Measurements from ENCODE around the gene KATNIP. TPM values are rescaled to one million over a fixed set of nuclear protein-coding genes. Genes with fewer than 3 reads are reported as not detected.

The KATNIP gene
- total and polyA plus RNA-seq, 9 of the 15 experiments (the other 6 are each of a cell fraction or from before 2014, with no cell fraction given) = 1.7 to 13.2 (median 8.0) TPM

GRCh38 chr16:27538528-27538927 is 11.4 kb upstream of the KATNIP start:
- Histone ChIP-seq H3K4me1 (replicated peaks in 1 of 2; ENCODE audit: control insufficient read depth in 2 of 2, insufficient read depth in 2 of 2, low read length in 2 of 2) (peaks cover 4 to 13% of the 10 kb centered on the region in 2 experiments; a peak in 3 of 5 replicates), H3K9ac (ENCODE audit: insufficient read depth in 1 of 2, low read depth in 2 of 2, low read length in 2 of 2) (no peak overlapping the region), H3K9me3 (replicated peaks; ENCODE audit: control insufficient read depth, insufficient read depth, low read depth, low read length) (no peaks in the 10 kb centered on the region), H3K9me1 (ENCODE audit: control insufficient read depth, insufficient read depth, low read length) (no peaks in the 10 kb centered on the region), H3K4me2 (ENCODE audit: insufficient read depth, low read length) (no peak overlapping the region), H3K79me2 (ENCODE audit: control insufficient read depth, insufficient read depth, low read length) (no peaks in the 10 kb centered on the region), H3K27me3 (ENCODE audit: control insufficient read depth in 2 of 2, insufficient read depth in 2 of 2, low read length in 2 of 2) (no peaks in the 10 kb centered on the region; a peak in 1 of 5 replicates), H4K20me1 (replicated peaks; ENCODE audit: control insufficient read depth, insufficient read depth, low read length) (0 out of 2 replicates have a peak, but pooled peaks cover 2% of the 10 kb centered on the region), H2AFZ (ENCODE audit: low read depth, low read length) (no peak overlapping the region), H3K36me3 (ENCODE audit: control insufficient read depth, insufficient read depth, low read length) (peaks cover 79% of the 10 kb centered on the region), H3K4me3 (no peak overlapping the region), H3K27ac (ENCODE audit: extremely low read depth, low read depth, low read length) (no peak overlapping the region)
- ATAC-seq (peak; percentile 79), DNase-seq (ENCODE audit: extremely low read depth in 1 of 4, low spot score in 3 of 4) (peak; percentile 51 to 65 (median 56)), FAIRE-seq (no peak)
- BruUV-seq (replicated peaks) = no TSS peak
- in situ Hi-C loops (cut with MboI) = no loop called here
- POLR2A ChIA-PET = no interaction called here
- TF ChIP-seq ELF2 (CRISPR knock-in tag; IDR thresholded peaks at IDR 0.05) = no peak
- peak; percentile 44 for TF ChIP-seq CBFA2T3 (IDR thresholded peaks at IDR 0.05)
- peak in 1 of 2 experiments; percentile 24; a peak in 1 of 4 replicates for TF ChIP-seq RCOR1 (IDR thresholded peaks at IDR 0.05; ENCODE audit: borderline replicate concordance in 1 of 2, low read depth in 2 of 2, low read length in 2 of 2)
- TF ChIP-seq TCF3 (CRISPR knock-in tag; IDR thresholded peaks at IDR 0.05) = peak; percentile 57
- TF ChIP-seq GATA2 (CRISPR knock-in tag; IDR thresholded peaks at IDR 0.05) = 0 out of 2 replicates have a peak, but pooled peaks have one; percentile 20
- intact Hi-C loops (cut with micrococcal nuclease) = no loop called here
- 23% methylated on average over 5 of the region's 5 CpGs for WGBS (ENCODE audit: insufficient coverage, low coverage, missing lambda C conversion rate)
- CTCF ChIA-PET (ENCODE audit: low intra/inter-chr PET ratio) = no interaction called here

GRCh38 chr16:27539120-27539519 is 10.8 kb upstream of the KATNIP start:
- Histone ChIP-seq H3K9me3 (replicated peaks; ENCODE audit: control insufficient read depth, insufficient read depth, low read depth, low read length) (no peaks in the 10 kb centered on the region), H3K9me1 (ENCODE audit: control insufficient read depth, insufficient read depth, low read length) (no peaks in the 10 kb centered on the region), H3K27me3 (ENCODE audit: control insufficient read depth in 2 of 2, insufficient read depth in 2 of 2, low read length in 2 of 2) (no peaks in the 10 kb centered on the region; a peak in 1 of 5 replicates), H3K4me2 (ENCODE audit: insufficient read depth, low read length) (peak overlapping the region; percentile 18; the same call in 1 of the 2 replicates), H2AFZ (ENCODE audit: low read depth, low read length) (no peak overlapping the region), H3K27ac (ENCODE audit: extremely low read depth, low read depth, low read length) (no peak overlapping the region; the same call in 2 of the 3 replicates), H3K79me2 (ENCODE audit: control insufficient read depth, insufficient read depth, low read length) (no peaks in the 10 kb centered on the region), H3K9ac (ENCODE audit: insufficient read depth in 1 of 2, low read depth in 2 of 2, low read length in 2 of 2) (no peak overlapping the region), H3K4me3 (no peak overlapping the region), H3K4me1 (replicated peaks in 1 of 2; ENCODE audit: control insufficient read depth in 2 of 2, insufficient read depth in 2 of 2, low read length in 2 of 2) (peaks cover 4 to 13% of the 10 kb centered on the region in 2 experiments; a peak in 3 of 5 replicates), H3K36me3 (ENCODE audit: control insufficient read depth, insufficient read depth, low read length) (peaks cover 80% of the 10 kb centered on the region), H4K20me1 (replicated peaks; ENCODE audit: control insufficient read depth, insufficient read depth, low read length) (0 out of 2 replicates have a peak, but pooled peaks cover 2% of the 10 kb centered on the region)
- 31% methylated on average over 2 of the region's 2 CpGs for WGBS (ENCODE audit: insufficient coverage, low coverage, missing lambda C conversion rate)
- no TSS peak for BruUV-seq (replicated peaks)
- intact Hi-C loops (cut with micrococcal nuclease) = no loop called here
- in situ Hi-C loops (cut with MboI) = no loop called here
- DNase-seq (ENCODE audit: extremely low read depth in 1 of 4, low spot score in 3 of 4) (peak in 2 of 4 experiments; percentile 17 to 30), FAIRE-seq (no peak), ATAC-seq (peak; percentile 21; the same call in 1 of the 3 replicates)
- ChIA-PET POLR2A (interaction anchor here (0.6 kb wide), 1 partner anchor 18 kb away, joined by 4 read pairs; no protein-coding TSS in a partner anchor), CTCF (ENCODE audit: low intra/inter-chr PET ratio) (no interaction called here)
- no peak for TF ChIP-seq RAD51 (IDR thresholded peaks at IDR 0.05; ENCODE audit: borderline replicate concordance, low read depth)
- TF ChIP-seq MCM7 (IDR thresholded peaks at IDR 0.05) = no peak
- TF ChIP-seq TAF1 (IDR thresholded peaks at IDR 0.05; ENCODE audit: control insufficient read depth, extremely low read depth, insufficient read depth, low read length, severe bottlenecking) = no peak
- TF ChIP-seq KDM5B (IDR thresholded peaks at IDR 0.05; ENCODE audit: insufficient replicate concordance, low read depth, low read length) = no peak
- no peak for TF ChIP-seq ZNF124 (CRISPR knock-in tag; IDR thresholded peaks at IDR 0.05)
- TF ChIP-seq TAL1 (IDR thresholded peaks at IDR 0.05) = 0 out of 2 replicates have a peak, but pooled peaks have one; percentile 4
- TF ChIP-seq SAFB2 (IDR thresholded peaks at IDR 0.05; ENCODE audit: borderline replicate concordance, low read depth, low read length, severe bottlenecking) = no peak
- peak; percentile 36; the same call in 1 of the 2 replicates for TF ChIP-seq TCF3 (CRISPR knock-in tag; IDR thresholded peaks at IDR 0.05)
- peak; percentile 53 for TF ChIP-seq CBFA2T3 (IDR thresholded peaks at IDR 0.05)
- peak; percentile 24 for TF ChIP-seq CBFA2T2 (conservative IDR thresholded peaks at IDR 0.05)
- no peak for TF ChIP-seq ZBTB5 (IDR thresholded peaks at IDR 0.05)
- TF ChIP-seq HIVEP1 (CRISPR knock-in tag; IDR thresholded peaks at IDR 0.05) = no peak

All from K562 (cell line).